Gastrocnemius medialis (tissue), 4 donors: ENCODE measurements around the gene HOMEZ. TPM values are rescaled to one million over a fixed set of nuclear protein-coding genes. Genes with fewer than 3 reads are reported as not detected.

Source experiments
- ATAC-seq, 2 donors: fragments of 150-250 bp; one replicate each; pipeline ENCODE4 v1.9.1; 2016
- DNase-seq, 2 donors: peaks; one replicate each; pipeline ENCODE4 v3.0.0-alpha.2; 2019
- H3K27ac ChIP-seq, 4 donors: fragments of 200-600 bp; sonication (generic); 1 replicate in 1 of 4; 2 replicates in 3 of 4; pipeline ENCODE4 v1.5.1; 2016 to 2018; ENCODE audit warnings: mild to moderate bottlenecking in 2 of 4, moderate library complexity in 1 of 4
- H3K27me3 ChIP-seq, 3 donors: fragments of 200-600 bp; sonication (generic) in 2 of 3; 1 replicate in 1 of 3; 2 replicates in 2 of 3; pipeline versions ENCODE4 v1.5.1 to v1.6.0; 2016 to 2019; ENCODE audit warnings: mild to moderate bottlenecking in 1 of 3, moderate library complexity in 1 of 3
- H3K36me3 ChIP-seq, 2 donors: fragments of 200-600 bp; sonication (generic) in 1 of 2; one replicate each; pipeline ENCODE4 v1.5.1; 2017 to 2018
- H3K4me1 ChIP-seq, 2 donors: fragments of 200-600 bp; sonication (generic) in 1 of 2; one replicate each; pipeline ENCODE4 v1.5.1; 2016 to 2017; ENCODE audit warnings: mild to moderate bottlenecking in 2 of 2
- H3K4me3 ChIP-seq, 4 donors: fragments of 200-600 bp; sonication (generic) in 3 of 4; 1 replicate in 1 of 4; 2 replicates in 3 of 4; pipeline ENCODE4 v1.5.1; 2016 to 2019; ENCODE audit warnings: mild to moderate bottlenecking in 2 of 4
- H3K9me3 ChIP-seq, 3 donors: fragments of 200-600 bp; sonication (generic) in 2 of 3; 1 replicate in 1 of 3; 2 replicates in 2 of 3; pipeline ENCODE4 v1.5.1; 2016 to 2019
- POLR2A ChIP-seq, 2 donors: fragments of 450-650 bp; IDR thresholded peaks; one replicate each; pipeline ENCODE4 v1.6.1; 2017; ENCODE audit warnings: antibody characterized with exemption in 2 of 2, mild to moderate bottlenecking in 2 of 2, moderate library complexity in 2 of 2
- in situ Hi-C, 4 donors: fragments of 200-750 bp; cut with MboI; loops; one replicate each; pipeline versions ENCODE4 v1.15.0 to v1.8.0; 2017; ENCODE audit warnings: low sequenced_read_pairs in 4 of 4
- intact Hi-C: fragments of 100-400 bp; cut with DNase I; formaldehyde crosslinking; loops from one replicate; pipeline ENCODE4 v1.15.1; 2023; ENCODE audit warnings: low total_unique reads
- total RNA-seq, 4 donors: library from RNA; depleted of rRNA; stranded (reverse); fragments of >200 nt; gene quantifications; one replicate each; pipeline versions ENCODE4 v1.1.0 to v1.2.3, GENCODE V29; 2016
- TF ChIP-seq, protein P1 (sequence below), 5 experiments: fragments of 450-650 bp in 3 of 5; fragments of 200-600 bp in 2 of 5; sonication (generic) in 2 of 5; IDR thresholded peaks in 4 of 5; conservative IDR thresholded peaks in 1 of 5; 1 replicate in 4 of 5; 2 replicates in 1 of 5; pipeline ENCODE4 v1.5.1; 2016 to 2019; ENCODE audit warnings: antibody characterized with exemption in 5 of 5, mild to moderate bottlenecking in 3 of 5, moderate library complexity in 3 of 5

Gene HOMEZ
- total RNA-seq, 4 donors from 2014 or later: 7.8 to 10.0 (median 8.4) TPM

DNA sequence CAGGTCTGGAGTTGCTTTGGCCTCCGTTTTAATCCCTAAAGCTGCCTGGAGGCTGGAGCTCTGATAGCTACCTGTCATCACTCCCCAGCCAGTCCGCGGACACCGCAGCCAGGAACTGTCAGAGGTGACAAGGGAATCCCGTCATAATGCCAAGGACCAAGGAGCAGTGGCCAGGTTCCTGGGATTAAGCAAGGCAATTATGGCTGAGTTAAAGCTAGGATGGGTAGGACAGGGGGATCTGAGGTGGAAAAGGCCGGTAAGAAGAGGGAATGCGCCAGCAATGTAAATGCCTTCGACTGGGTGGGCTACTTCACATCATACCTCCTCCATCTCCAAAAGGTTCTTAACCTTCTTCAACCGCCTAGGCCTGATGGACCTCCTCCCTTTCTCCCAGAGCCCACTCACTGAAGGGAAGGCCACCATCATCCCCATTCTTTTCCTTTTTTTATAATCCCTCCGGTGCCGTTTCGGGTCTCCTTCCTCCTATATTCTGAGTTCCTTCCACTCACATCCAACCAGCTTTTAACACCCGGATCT, 14.8 kb upstream of the HOMEZ start:
- DNase-seq (peak; percentile 70 to 86), ATAC-seq (peak; percentile 32 to 34)
- in situ Hi-C loops (loop anchor here in 2 of 4 donors (25.0 kb wide), 3 partner anchors 713 to 1137 kb away; partner anchors contain the start of genes ABHD4 (in 1 of the 2), CBLN3 (in 1 of the 2), DAD1 (in 1 of the 2) and EMC9 (in 1 of the 2)), intact Hi-C loops (loop anchor here (1.0 to 10.0 kb wide), 7 partner anchors 14 to 815 kb away; partner anchors contain the start of genes ABHD4, ACIN1, C14orf119 and HOMEZ)
- peak overlapping the region; percentile 65 to 78 (median 71) for H3K4me3 ChIP-seq
- peaks cover 0 to 33% of the 10 kb centered on the region in 2 donors for H3K36me3 ChIP-seq
- H3K27ac ChIP-seq: peak overlapping the region; percentile 96 to 99 (median 98)
- peaks cover 24 to 26% of the 10 kb centered on the region in 2 donors for H3K4me1 ChIP-seq
- no peaks in the 10 kb centered on the region for H3K9me3 ChIP-seq
- TF ChIP-seq POLR2A (IDR thresholded peaks at IDR 0.05): peak in 1 of 2 donors; percentile 40
- TF ChIP-seq, protein P1, sequence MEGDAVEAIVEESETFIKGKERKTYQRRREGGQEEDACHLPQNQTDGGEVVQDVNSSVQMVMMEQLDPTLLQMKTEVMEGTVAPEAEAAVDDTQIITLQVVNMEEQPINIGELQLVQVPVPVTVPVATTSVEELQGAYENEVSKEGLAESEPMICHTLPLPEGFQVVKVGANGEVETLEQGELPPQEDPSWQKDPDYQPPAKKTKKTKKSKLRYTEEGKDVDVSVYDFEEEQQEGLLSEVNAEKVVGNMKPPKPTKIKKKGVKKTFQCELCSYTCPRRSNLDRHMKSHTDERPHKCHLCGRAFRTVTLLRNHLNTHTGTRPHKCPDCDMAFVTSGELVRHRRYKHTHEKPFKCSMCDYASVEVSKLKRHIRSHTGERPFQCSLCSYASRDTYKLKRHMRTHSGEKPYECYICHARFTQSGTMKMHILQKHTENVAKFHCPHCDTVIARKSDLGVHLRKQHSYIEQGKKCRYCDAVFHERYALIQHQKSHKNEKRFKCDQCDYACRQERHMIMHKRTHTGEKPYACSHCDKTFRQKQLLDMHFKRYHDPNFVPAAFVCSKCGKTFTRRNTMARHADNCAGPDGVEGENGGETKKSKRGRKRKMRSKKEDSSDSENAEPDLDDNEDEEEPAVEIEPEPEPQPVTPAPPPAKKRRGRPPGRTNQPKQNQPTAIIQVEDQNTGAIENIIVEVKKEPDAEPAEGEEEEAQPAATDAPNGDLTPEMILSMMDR (IDR thresholded peaks at IDR 0.05 in 4 of 5, conservative IDR thresholded peaks at IDR 0.05 in 1 of 5): no peak
- no peaks in the 10 kb centered on the region for H3K27me3 ChIP-seq

DNA sequence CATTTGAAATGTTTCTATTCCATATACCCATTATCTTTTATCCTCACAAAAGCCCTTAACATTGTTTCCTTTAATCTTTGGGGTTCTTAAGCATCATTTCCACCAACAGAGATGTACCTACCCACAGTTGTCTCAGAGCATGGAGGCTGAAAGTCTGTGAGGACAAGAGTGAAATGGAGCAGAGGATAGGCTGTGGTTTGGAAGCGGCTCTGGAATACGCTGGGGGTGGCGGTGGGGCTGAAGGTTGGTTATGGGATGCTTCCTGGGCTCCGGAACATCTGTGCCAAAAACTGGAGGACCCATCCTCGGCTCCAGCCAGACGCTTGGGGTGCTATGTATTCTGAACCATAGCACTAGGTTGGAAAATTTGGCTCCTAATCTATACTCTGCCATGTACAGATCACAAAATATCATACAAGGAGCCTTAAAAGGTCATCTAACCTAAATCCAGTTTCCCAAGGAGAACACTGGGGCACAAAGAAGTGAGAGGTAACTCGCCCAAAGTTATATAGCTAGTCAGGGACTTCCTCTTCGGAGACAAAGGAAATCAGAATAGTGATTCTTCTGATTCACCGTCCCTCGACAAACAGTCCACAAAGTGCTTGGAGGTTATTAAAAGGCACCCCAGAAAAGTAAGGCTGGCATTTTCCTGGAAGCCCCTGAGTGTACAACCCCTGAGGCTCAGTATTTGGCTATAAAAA, 14.2 kb upstream of the HOMEZ start:
- Histone ChIP-seq H3K4me3 (peak overlapping the region; percentile 65 to 78 (median 71)), H3K4me1 (peaks cover 25% of the 10 kb centered on the region in 2 donors), H3K9me3 (no peaks in the 10 kb centered on the region), H3K27me3 (no peaks in the 10 kb centered on the region), H3K27ac (peak overlapping the region; percentile 96 to 99 (median 98)), H3K36me3 (peaks cover 0 to 33% of the 10 kb centered on the region in 2 donors)
- in situ Hi-C loops: loop anchor here (25.0 kb wide), 4 partner anchors 188 to 1137 kb away; partner anchors contain the start of genes ABHD4 (in 3 of the 4), DAD1 (in 3 of the 4), CEBPE (in 2 of the 4) and CIROP (in 2 of the 4)
- DNase-seq (no peak), ATAC-seq (no peak)
- intact Hi-C loops: loop anchor here (2.0 to 10.0 kb wide), 5 partner anchors 35 to 705 kb away; partner anchors contain the start of genes ABHD4 and PRMT5
- TF ChIP-seq, protein P1 (IDR thresholded peaks at IDR 0.05 in 4 of 5, conservative IDR thresholded peaks at IDR 0.05 in 1 of 5): no peak
- TF ChIP-seq POLR2A (IDR thresholded peaks at IDR 0.05): no peak

DNA sequence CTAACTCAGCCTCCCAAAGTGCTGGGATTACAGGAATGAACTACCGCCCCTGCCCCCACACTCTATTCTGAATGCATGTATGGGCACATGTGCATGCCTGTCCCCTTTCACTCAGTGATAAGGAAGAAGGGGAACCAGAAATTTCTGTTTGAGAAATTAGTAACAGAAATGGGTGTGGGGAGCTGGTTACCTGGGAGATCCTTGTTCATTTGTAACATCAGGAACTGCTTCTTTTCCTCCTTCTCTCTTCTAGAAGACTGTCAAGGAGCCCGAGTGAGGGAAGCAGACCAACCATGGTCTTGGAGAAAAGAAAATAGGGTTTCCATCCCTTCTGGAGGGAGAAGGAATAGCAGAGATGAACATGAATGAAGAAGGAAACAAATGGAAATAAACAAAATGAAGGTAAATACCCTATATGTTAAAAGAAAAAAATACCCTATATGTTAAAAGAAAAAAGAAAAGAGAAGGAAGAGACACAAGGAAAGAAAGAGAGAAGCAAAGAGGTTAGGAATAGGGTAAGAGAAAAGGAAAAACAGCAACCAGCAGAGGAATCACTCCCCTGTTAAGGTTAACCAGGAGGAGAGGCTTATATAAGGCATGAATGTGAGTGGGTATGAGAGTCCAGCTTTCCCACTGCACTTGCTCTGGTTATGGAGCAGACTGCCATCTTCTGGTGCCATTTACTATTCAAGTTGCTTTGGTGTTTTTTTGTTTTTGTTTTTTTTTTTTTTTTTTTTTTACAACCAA, 13.5 kb upstream of the HOMEZ start:
- no peak for DNase-seq
- intact Hi-C loops: loop anchor here (2.0 to 5.0 kb wide), 2 partner anchors 35 to 222 kb away; no protein-coding TSS in a partner anchor
- peak overlapping the region; percentile 96 to 99 (median 98) for H3K27ac ChIP-seq
- in situ Hi-C loops: loop anchor here (25.0 kb wide), 2 partner anchors 187 to 712 kb away; partner anchors contain the start of genes ABHD4 (in 2 of the 4), CEBPE (in 2 of the 4), CIROP (in 2 of the 4) and DAD1 (in 2 of the 4)
- no peak overlapping the region for H3K4me3 ChIP-seq
- no peaks in the 10 kb centered on the region for H3K9me3 ChIP-seq
- peaks cover 26 to 29% of the 10 kb centered on the region in 2 donors for H3K4me1 ChIP-seq
- H3K27me3 ChIP-seq: no peaks in the 10 kb centered on the region
- ATAC-seq: no peak
- H3K36me3 ChIP-seq: peaks cover 0 to 33% of the 10 kb centered on the region in 2 donors
- TF ChIP-seq POLR2A (IDR thresholded peaks at IDR 0.05): no peak
- TF ChIP-seq, protein P1 (IDR thresholded peaks at IDR 0.05 in 4 of 5, conservative IDR thresholded peaks at IDR 0.05 in 1 of 5): no peak

DNA sequence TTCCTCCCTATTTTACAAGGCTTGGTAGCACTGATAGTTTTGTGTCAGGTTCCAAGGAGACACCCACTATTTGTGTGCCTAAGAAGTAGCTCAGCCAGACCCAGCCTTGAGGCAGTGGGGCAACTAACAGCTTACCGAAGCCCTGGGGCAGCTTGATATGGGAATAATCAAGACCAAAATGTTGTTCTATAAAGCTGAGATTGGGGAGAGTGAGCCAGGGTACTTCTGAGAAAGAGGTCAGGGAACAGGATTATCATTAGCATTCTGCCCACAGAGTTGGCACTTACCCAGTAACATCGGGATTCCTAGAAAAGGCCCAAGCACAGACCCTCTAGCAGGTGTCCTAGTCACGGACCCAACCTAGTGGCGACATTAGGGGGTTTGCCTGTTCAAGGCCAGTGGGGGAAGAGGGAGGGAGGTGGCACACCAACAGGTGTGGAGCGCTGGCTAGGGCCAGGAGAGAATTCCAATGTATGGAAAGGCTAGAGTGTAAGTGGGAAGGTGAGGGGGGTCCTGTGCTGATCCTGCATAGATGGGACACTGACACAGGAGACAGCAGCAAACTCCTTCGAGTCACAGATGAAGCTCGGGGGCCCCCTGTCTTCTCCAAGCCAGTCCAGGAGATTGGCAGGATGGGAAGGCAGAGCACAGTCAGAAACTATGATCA, 11.8 kb upstream of the HOMEZ start:
- ATAC-seq (no peak), DNase-seq (no peak)
- Histone ChIP-seq H3K27me3 (no peaks in the 10 kb centered on the region), H3K36me3 (peaks cover 0 to 33% of the 10 kb centered on the region in 2 donors), H3K4me1 (peaks cover 22 to 23% of the 10 kb centered on the region in 2 donors), H3K4me3 (no peak overlapping the region), H3K9me3 (no peaks in the 10 kb centered on the region), H3K27ac (peak overlapping the region in 1 of 4 donors; percentile 98)
- no peak for TF ChIP-seq POLR2A (IDR thresholded peaks at IDR 0.05)
- TF ChIP-seq, protein P1 (IDR thresholded peaks at IDR 0.05 in 4 of 5, conservative IDR thresholded peaks at IDR 0.05 in 1 of 5): no peak
- intact Hi-C loops: loop anchor here (2.0 to 5.0 kb wide), 2 partner anchors 33 to 220 kb away; no protein-coding TSS in a partner anchor
- in situ Hi-C loops: loop anchor here (25.0 kb wide), 2 partner anchors 185 to 710 kb away; partner anchors contain the start of genes ABHD4 (in 2 of the 4), CEBPE (in 2 of the 4), CIROP (in 2 of the 4) and DAD1 (in 2 of the 4)
